HG03558 (cell line): ENCODE measurements around the gene PHF21B.

ENCODE experiments used
- ATAC-seq: cut with Tn5 transposase; IDR thresholded peaks from one replicate; pipeline ENCODE4 v1.9.1; 2021; ENCODE audit warnings: moderate number of reproducible peaks; ENCODE audit not compliant: unreplicated experiment; ENCODE audit errors: extremely low read depth

The PHF21B gene

DNA sequence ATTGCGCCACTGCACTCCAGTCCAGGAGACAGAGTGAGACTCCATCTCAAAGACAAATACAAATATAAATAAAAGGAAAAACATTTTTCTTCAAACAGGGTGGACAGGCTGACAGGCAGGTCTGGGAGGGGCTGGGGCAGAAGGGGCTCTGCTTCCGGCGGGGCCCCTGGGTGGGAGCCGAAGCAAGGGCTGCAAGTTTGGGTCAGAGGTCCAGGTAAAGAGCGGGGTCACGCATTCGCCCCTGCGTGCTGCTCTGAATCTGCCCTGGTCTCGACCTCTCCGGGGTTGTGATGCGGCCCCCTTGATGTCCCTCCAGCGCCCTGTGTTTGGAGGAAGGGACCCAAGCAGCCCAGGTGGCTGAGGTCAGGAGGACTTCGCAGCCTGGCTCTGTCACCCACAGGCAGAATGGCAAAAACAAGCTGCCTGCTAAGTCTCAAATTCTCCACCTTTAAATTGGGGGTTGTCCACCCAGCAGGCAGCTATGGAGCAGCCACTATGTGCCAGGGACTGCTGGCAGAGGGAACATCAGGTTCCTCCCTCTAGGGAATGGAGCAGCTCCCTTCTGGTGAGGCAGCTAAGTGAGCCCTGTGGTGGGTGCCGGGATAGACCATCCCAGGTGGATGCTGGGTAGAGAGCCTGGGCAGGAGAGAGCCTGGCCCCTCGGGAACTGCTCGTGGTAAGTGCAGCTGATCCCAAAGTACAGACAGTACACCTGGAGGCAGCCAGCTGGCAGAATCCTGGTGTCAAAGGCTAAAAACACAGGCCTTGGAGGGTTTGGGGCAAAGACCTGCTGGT is 10.3 kb upstream of the PHF21B start:
- no peak for ATAC-seq

DNA sequence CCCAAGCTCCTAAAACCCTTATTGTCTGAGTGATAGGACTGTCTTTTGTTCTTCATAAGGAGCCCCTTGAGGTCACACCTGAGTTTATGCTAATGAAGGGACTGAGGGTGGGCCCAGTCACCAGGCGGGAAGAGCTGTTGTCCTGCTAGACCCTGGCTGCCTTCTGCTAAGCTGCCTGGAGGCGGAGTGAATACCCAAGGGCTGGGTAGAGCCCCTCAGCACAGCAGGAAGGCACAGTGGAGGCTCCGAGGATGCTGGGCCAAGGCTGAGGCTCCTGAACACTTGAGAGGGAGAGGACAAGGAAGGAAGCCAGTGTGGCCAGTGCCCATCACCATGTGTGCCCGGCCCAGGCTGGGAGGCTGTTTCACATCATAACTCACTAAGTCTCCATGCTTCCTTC is 4.8 kb upstream of the PHF21B start:
- ATAC-seq, result no peak

DNA sequence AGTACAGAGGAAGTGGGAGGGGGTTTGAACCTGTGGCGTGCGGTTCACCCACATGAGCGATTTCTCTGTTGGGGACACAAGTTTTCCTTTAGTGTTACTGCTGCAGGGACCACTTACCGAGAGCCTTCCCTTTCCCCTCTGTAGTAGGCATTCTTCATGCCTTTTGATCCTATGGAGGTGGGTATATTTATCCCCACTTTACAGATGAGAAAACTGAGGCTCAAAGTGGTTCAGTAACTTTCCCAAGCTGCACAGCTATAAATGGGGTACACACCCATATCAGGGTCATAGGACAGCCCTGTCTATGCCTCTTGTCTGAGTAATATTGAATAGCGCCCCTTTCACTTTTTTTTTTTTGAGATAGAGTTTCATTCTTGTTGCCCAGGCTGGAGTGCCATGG is 3.3 kb upstream of the PHF21B start:
- ATAC-seq, result no peak

DNA sequence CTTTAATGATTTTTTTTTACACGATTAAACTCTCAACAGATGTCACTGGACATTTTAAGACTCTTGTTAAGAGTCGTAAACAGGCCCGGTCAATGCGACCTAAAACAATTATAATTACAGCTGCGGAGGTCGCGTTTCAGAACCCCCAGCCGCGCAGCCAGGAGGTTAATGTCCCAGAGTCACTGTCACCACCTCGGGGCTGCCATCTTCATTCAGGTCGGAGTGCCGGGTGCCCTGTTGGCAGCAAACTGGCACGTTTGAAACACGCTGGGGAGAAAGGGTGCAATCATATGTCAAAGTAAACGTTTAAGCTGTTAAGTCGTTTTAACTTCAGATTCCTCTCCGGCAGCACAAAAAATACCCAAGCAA is 711 bp upstream of the PHF21B start:
- no peak for ATAC-seq

DNA sequence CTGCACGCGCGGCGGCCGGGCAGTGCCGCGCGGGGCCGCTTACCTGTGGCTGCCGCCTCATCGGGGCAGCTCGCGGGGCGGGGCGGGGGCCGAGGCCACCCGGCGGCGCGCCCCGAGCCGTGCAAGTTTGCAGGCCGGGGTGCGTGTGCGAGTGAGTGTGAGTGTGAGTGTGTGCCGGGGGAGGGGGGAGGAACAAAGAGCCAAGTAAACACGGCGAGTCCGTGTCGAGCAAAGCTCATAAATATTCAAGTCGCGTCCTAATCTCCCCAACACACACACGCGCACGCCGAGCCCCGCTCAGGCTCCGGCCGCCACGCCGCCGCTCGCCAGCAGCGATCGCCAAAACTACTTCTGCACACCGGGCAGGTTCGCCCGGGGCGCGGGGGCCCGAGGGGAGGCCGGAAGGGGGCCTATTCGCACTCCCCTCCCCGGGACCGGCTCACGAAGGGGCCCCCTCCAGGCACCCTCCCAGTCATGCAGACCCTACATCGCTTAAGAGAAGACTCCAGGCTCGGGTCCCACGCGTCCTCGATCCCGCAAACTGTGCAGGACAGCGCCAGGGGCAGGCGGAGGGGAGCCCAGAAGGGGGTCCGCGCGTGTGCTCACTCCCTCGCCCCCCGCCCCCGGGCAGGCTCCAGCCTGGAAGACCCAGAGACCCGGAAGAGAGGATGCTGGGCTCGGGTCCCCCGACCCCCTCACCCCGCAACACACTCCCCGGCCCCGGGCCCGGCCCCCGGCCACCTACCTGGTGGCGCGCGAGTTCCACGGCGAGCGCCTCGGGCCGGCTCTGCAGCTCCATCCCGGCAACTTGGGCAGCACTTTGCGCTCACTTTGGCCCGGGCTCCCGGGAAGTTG is 827 bp downstream of the PHF21B start:
- no peak for ATAC-seq

DNA sequence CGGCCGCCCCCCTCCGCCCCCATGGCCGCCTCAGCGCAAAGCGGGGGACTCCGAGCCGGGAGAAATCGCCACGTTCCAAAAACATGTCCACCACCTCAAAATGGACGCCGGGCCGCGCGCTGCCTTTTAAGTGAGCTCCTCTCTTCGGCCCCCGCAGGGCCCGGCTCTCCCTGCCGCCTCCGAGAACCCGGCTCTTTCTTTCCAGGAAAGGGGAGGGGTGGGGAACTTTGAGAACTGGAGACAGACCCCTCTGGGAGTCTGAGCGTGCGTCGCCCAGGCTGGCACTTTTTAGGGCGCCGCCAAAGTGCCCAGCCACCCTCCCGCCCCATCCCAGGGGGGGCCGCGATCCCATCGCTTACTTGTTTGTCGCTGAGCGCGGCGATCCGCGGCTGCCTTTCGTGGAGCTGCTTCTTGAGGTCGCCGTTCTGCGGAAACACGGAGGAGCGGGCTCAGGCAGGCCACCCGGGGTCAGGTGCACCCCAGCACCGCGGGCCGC is 1.6 kb downstream of the PHF21B start:
- ATAC-seq, result no peak

DNA sequence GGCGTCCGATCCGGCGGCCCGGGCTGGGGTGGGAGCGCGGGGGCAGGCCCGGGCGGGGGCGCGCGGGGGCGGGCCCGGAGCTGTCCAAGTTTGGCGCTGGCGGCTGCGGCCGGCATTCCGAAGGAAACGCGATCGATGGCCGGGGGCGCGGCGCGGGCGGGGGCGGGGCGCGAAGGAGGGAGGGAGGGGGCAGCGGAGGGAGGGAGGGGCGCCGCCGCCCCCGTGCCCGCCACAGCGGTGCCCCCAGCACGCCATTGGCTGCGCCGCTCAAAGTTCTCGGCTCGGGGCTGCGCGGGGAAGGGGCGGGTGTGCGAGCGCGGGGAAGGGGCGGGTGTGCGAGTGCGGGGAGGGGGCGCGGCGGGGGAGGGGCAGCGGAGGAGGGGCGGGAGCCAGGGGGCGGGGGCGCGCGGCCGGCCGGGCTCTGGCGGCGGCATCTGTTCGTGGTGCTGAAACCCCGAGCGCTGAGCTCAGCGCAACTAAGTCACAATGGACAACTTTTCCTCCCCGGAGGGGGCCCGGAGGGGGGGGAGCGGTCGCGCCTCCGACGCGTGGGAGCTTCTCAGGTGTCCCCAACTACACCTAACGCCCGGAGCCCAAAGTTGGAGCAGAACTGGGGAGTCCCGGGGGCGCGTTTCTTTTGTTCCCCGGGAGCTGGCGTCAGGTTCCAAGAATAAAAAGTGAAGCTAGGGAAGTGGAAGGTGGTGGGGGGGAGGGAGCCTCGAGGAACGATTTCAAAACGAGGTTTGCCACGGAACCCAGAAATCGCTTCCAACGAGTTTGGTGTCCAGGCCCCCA is 2.2 kb downstream of the PHF21B start:
- no peak for ATAC-seq

DNA sequence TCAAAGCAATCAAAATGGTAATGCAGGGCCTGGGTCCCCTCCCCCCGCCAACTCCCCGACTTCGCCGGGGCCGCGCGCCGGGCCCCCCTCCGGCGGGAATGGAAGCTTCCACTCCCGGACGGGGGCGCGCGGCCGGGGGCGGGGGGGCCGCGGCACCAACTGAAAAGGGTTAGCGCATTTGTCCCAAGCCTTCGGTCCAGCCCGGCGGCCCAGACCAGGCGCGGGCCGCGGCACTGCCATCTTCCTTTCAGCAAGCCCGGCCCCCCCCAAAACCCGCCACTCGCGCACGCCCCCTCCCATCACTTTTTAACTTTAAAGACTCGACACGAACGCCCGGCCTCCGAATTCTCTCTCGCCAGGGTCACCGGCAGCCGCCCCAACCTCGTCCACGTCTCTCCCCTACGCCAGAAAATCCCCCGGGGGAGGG is 2.8 kb downstream of the PHF21B start:
- ATAC-seq, result no peak

DNA sequence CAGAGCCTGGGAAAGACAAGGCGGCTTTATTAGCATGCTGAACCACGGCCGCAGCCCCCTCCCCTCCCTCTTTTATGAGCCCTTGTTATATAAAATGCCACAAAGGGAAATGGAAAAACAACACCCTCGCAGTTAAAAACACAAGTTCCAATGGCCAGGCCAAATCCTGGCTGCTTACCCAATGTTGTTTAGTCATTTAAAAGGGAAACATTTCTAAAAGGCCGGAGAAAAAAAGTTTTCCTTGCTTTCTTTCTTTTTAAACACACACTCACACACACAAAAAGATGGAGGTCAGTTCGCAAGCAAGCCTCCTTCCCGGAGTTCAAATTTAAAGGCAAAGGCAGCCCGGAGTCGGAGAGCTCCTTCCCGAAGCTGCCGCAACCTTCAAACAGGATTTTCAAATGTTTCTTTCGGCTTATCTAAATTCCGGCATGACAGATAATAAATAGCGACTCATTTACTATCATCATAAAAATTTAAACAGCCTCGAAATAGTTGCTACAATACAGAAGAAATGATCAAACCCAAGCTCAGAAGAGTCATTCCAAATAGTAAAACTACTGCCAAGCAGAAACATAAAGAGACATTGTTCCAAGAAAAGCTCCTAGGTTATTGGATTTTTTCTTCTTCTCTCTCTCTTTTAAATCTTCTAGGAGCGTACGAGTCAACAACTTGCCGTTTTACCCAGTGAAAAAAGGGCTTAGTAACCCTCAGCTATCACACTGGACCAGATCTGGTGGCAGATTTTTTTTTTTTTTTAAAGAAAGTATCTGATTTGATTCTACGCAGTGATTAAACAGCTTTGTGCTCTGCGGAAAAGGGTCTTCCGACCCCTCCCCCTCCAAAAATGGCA is 3.5 kb downstream of the PHF21B start:
- ATAC-seq, result no peak

DNA sequence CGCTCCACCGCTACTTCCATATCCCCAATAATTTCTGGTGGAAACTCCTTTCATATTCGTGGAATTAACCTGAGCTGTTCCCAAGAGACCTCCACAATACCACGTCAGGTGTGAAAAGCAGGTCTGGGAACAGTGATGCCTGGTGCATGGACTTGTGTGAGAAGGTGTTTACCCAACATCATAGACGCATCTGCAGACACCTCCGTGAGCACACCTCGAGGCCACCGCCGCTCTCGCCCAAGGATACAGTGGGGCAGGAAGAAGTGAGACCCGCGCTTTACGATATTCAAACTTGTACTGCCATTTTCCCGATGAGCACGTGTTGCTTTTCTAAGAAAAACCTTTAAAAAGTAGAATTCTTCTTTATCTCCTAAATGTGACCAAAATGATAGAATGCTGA is 8.2 kb downstream of the PHF21B start:
- no peak for ATAC-seq

DNA sequence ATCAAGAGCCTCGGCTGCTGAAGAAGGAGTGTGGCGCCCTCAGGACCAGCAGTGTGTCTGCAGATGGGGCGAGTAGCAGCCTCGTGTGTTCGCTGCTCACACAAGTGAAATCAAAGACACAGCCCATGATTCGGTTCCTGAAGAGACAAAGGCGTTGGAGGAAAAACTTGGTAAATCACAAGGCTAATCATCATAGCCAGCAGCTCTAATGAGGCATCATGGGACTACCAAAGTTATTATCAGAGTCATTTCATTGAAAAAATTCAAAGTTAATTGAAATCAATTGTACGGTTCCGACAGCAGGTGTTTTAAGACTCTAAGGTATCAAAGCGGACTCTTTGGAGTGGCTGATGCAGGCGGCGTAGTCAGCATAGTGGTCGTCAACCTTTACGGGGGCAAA is 9.5 kb downstream of the PHF21B start:
- ATAC-seq, result no peak

DNA sequence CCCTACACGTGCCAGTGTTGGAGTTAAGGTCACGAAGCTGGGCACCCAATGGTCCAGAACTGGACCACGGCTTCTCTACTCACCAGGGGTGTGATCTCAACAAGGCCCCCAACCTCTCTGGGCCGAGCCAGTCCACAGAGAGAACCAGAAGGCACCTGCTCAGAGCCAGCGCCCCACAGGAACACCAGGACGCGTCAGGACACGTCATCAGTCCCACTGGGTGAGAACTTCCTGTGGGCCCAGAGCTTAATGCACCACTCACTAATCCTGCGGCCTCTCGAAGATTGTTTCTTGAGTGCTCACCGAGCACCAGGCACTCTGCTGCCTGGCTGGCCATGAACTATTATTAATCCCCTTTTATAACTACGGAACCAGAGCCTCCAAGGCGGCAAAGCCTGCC is 10.1 kb downstream of the PHF21B start:
- no peak for ATAC-seq

DNA sequence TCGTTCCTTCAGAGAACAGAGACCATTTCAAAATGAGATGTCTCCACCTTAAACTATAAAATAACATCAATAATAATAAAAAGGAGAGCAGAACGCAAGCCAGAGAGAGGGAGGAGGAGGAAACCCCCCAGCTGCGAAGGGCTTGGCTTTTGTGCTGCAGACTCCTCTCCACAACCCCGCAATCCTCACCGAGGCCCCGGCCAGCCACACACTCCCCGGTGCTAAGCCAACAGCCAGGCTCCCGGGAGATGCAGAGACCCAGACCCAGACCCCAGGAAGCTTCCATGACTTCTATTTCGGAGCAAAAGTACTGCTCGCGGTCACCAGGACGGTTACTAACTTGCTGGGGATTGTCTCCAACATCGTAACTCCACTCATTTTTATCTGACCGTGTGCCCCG is 10.6 kb downstream of the PHF21B start:
- ATAC-seq, result no peak

DNA sequence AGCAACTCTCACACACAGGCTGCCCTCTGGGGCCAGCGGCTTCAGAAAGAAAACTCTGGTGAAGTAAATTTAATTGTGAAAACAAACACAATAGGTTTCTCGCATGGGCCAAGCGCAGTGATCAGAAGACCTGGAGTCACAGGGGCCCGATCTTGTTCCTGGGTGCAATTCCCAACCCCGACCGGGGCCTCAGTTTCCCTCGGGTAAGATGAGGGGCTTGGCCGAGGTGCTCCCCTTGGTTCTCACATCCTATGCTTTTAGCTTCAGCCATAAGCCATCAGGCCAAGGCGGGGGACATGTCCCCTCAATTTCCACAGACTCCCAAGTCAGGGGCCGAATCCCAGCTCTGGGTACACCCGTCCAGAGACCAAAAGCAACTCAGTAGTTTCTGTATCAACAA is 11.5 kb downstream of the PHF21B start:
- ATAC-seq, result no peak

DNA sequence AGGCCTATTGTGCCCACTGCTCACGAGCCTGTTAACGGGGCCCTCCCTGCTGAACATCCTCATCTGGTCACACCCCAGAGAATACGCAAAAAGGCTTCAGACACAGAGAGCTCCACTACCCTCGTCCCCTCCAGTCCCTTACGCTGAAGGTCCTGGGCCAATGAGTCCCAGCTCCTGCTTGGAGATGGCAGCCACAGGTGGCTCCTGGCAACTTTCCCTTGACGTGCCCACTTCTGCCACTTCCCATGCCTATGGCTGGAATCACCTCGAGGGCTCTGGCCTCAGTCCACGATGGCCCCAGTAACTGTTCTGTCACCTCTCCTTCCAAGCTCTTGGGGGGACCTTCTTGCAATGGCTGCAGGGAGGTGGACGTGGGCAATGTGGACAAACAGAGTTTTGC is 12.7 kb downstream of the PHF21B start:
- ATAC-seq, result no peak

DNA sequence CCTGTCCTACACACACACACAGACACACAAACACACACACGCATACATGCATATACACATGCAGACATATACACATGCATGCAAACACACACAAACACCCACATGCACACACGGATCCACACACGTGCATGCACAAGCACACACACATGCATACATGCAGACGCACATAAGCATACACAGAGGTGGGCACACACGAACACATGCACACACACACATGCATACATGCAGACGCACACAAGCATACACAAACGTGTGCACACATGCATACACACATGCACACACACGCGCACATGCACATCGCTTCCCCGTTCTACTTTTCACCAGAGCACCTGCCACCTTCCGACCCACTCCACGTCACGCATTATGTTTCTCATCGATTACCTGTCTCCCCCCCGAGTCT is 13.2 kb downstream of the PHF21B start:
- ATAC-seq, result no peak

DNA sequence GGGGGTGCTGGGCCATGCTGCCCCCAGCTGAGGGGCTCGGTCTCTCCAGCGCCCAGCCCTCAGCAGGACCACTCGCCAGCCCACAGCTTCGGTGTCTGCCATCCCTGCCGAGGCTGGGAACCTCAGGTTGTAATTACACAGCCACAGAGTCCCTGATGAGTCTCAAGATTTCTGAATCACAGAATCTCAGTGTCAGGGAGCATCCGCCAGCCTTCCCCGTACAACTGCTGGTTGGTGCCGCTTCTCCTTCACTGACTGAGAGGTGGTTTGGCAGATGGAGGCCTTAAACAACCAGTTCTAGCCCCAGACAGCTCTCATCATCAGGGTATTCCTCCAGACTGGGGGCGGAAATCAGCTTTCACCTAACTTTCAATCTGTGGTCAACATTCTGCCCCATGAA is 13.7 kb downstream of the PHF21B start:
- no peak for ATAC-seq

DNA sequence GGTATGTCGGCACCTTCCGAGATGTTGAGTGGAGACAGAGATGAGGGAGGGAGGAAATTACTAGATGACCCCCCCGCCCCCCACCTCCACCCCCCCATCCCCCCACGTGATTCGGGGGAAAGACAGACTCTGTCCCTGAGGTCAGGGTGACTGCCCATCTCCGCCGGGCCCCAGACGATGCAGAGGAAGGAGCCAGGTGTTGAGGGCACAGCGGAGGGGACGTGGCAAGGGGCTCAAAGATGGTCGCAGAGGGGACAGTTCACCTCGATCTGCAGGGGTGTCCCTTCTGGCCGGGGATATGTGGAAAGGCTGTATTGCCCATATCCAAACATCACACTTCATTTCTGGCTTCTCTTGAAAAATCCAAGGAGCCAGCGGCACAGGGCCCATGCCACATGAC is 14.1 kb downstream of the PHF21B start:
- no peak for ATAC-seq

DNA sequence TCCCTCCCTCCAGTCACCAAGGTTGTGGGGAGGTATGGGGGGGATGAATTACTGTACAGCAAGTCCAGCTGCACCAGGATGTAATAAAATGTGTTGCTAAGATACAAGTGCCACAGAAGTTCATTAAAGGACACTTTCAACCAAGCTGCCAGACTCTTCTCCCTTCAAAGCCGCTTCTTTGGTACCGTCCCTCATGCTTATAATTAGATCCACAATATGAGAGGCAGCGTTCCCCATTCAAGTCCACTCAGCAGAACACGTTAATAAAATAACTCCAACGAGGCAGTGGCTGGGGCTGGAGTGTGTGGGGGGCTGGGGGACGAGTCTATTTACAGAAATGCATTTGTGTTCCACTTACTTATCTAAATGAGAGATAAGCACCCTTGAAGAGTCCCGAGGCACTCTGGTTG is 14.7 kb downstream of the PHF21B start:
- ATAC-seq, result no peak
